ENCODE measurements around the gene MRGPRX3.
"Not testable (repeated sequence)": the region's sequence is repeated elsewhere in the genome, so short reads cannot be mapped to it uniquely, and the experiment has no call there.

Gene MRGPRX3
- total RNA-seq = 0 to 0.35 (median 0) reads per million in 4 experiments

DNA sequence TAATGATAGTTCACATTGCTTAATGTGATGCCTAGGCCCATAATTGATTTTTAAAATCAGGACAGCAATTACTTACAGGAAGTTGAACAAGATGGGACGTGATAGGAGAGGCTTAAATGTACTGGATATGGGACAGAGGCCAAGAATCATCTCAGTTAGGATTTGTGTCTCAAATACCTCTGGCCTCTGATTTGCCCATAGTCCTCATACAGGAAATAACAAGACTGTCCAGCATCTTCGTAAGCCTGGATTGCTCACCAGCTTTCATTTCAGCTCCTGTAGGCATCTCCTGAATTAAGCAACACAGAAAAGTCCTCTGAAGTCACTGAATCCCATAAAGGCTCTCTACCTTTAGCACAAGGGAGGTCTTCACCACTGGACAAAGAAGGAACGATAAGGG lies at the start of gene MRGPRX3:
Gene MRGPRX3 (plus strand): TSS at position 231 of the 400 bp plus-strand sequence. CDS start 4,632 bp downstream, outside the sequence.
- DNase-seq = no peak

DNA sequence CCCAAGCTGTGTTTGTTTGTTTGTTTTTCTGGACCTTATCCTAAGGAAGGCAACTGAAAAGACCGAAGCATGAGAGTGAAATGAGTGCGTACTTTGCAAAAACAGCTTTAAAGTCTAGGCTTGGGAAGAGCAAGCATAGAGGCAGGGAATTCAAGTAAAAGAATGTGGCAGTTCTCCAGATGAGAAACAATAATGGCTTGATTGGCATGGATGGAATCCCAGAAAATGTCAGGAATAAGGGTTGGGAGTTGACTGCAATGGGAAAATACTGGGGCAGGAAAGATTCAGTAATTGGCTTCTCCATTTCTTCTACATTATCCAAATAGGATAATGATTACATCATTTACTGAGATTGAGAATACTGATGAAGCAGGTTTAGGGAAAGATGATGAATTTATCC lies 44.0 kb upstream of the MRGPRX3 start:
- DNase-seq = no peak

DNA sequence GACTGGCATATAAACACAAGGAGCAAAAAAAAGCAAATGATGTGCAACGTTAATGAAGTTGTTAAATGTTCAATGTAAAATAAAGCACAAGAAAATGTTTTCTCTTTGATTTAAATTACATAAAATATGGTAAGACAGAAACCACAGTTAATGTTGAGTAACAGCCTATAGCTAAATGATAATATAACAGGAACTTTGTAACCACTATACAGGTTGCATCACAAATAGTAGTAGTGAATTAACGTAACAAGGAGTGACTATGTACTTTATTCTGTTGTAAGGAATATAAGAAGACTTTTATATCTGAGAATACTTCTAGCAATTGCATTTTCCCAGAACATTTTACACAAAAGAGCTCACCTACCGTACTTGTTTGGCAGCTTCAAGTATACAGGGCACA lies 43.4 kb upstream of the MRGPRX3 start:
- DNase-seq = no peak

DNA sequence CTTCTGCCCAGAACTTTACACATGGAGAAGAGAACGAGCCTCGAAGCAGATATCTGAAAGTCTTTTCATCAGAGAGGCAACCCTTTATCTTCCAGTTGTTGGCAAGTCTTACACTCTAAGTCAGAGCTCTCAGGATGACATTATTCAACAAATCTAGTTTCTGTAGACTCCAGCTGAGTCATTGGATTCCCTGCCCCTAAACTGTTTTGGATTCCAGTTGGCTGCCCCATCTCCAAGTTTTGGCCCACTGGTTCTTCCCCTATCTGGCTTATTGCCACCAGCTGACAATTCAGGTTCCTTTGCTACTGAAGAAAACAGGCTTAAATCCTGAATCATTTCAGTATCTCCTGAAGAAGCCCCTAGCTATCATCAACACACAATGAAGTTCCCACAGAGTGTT lies 40.6 kb upstream of the MRGPRX3 start:
- no peak for DNase-seq

DNA sequence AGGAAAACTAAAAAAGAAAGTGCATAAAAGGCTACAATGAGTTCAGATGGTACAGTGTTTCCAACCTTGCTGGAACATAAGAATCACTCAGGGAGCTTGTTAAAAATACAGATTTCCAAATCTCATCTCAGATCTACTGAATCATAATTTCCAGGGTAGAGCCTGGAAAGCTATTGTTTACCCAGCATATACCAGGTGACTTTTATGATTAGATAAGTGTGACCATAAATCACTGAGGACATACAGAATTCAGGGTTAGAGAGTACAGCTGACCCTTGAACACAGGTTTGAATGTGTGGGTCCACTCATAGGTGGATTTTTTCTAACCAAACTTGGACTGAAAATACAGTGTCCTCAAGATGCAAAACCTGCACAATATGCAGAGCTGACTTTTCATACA lies 38.4 kb upstream of the MRGPRX3 start:
- DNase-seq = no peak

DNA sequence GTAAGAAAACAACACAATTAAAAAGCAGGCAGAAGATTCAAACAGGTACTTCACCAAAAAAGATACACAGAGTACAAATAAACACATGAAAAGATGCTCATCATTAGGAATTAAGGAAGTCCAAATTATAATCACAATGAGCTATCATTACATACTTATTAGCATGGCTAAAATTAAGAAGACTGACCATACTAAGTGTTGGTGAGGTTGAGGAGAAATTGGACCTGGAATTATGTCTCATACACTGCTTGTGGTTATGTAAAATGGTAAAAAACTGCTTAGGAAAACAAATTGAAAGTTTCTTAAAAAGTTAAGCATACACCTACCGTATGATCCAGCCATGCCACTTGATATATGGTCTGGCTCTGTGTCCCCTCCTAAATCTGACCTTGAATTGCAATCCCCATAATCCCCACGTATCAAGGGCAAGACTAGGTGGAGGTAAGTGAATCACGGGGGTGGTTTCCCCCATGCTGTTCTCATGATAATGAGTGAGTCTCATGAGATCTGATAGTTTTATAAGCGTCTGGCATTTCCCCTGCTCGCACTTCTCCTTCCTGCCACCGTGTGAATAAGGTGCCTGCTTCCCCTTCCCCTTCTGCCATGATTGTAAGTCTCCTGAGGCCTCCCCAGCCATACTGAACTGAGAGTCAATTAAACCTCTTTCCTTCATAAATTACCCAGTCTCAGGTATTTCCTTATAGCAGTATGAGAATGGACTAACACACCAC lies 31.3 kb upstream of the MRGPRX3 start:
- no peak for DNase-seq

DNA sequence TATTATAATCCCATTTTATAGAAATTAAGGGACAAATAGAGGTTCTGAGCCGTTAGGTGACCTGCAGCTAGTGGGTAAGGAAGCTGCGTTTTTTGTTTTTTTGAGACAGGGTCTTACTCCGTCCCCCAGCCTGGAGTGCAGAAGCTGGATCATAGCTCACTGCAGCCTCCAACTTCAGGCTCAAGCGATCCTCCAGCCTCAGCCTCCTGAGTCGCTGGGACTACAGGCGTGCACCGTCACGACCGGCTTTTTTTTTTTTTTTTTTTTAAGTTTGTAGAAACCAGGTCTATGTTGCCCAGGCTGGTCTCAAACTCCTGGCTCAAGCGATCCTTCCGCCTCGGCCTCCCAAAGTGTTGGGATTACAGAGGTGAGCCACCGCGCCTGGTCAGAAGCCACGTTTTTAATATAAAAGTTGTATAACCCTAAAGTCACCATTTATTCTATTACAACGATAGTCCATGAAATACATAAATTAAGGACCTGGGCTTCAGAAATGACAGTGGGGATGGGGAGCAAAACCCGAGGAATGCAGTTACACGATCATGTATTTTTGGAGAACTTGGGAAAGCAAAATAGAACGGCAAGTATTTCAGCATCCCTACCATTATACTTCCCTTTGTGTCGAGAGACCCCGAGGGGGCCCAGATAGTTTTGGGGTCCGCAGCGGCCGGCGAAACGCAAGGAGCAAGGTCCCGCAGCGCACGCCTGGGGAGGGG lies 27.1 kb upstream of the MRGPRX3 start:
- DNase-seq = no peak

DNA sequence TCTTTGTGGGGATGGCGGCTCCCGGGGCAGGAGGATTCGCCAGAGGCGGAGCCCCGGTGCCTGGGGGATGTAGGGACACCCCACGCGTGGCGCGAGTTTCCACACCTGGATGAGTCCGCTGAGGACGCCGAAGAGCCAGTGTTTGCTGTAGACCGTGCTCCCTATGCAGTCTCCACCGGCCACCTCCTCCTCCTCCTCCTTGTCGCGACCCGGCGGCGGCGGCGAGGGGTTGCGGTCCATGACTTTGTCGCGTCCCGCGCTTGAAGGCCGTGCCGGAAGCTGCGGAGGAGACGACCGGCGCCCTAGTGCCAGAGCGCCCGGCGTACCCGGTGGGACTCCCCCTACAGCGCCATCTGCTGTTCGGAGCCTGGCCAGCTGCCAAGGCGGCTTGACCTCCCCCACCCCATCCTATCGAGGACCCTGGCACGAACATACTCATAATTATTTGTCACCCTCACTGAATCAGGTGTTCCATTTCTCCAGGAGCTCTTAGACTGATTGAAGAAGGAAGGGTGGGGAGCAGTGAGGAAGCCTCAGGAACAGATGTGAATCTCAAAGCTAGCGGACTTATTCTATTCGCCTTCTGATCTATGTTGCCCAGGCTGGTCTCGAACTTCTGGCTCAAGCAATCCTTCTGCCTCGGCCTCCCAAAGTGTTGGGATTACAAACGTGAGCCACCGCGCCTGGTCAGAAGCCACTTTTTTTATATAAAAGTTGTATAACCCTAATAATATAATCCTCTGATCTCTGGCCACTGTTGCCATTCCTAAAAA lies 26.4 kb upstream of the MRGPRX3 start, which contains the start of gene SAAL1:
Gene SAAL1 (minus strand): TSS at position 281 of the 773 bp plus-strand sequence. CDS start 41 bp downstream, at position 240.
- DNase-seq = peak; percentile 78

DNA sequence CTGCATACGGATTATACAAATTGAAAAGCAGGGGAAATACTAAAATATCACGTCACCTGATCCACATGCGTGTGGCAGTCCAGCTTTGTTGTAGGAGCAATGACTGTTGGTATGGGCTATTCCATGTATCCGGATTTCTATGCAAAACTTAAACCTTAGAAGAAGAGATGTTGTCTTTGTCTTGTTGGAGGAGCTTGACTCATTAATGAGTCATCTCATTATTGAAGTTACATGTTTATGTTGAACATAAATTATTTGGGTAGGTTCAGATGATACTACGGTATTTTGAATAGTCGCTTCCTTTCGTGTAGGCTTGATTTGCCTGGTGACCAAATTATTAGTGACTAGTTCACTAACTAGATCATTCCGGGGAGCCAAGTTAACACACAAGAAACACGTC lies 25.7 kb upstream of the MRGPRX3 start:
- no peak for DNase-seq

DNA sequence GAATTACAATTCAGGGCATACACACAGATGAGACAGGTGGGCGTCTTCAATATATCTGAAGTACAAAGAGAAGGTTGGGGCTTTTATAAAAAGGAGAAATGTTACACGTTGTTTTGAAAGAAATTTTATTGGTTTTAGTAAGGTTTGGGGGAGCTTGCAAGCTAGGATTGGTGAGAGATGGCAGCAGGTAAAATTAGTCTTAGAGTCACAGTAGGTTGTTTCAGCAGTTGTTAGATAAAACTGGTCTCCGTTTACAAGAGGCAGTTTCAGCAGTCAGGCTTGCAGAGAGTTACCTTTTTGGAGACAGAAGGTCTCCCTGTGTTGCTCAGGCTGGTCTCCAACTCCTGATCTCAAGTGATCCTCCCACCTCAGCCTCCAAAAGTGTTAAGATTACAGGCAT lies 24.1 kb upstream of the MRGPRX3 start:
- no peak for DNase-seq

DNA sequence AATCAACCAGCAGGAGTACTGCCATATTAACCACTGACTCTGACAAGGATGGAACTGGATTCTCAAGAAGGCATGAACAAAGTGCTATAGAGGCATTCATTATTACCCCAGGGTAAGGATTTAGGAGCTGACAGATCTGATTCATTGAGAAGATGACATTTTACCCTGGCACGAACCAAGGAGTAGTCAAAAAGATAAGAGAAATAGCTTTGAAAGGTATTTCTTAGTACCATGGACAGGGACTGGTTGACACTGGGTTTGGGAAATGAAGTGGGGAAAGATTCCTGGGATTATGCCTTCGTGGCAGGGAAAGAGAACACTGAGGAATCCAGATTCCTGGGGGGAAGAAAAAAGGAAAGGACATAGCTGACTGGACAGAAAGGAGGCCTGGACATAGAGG lies 21.4 kb upstream of the MRGPRX3 start:
- DNase-seq = no peak

DNA sequence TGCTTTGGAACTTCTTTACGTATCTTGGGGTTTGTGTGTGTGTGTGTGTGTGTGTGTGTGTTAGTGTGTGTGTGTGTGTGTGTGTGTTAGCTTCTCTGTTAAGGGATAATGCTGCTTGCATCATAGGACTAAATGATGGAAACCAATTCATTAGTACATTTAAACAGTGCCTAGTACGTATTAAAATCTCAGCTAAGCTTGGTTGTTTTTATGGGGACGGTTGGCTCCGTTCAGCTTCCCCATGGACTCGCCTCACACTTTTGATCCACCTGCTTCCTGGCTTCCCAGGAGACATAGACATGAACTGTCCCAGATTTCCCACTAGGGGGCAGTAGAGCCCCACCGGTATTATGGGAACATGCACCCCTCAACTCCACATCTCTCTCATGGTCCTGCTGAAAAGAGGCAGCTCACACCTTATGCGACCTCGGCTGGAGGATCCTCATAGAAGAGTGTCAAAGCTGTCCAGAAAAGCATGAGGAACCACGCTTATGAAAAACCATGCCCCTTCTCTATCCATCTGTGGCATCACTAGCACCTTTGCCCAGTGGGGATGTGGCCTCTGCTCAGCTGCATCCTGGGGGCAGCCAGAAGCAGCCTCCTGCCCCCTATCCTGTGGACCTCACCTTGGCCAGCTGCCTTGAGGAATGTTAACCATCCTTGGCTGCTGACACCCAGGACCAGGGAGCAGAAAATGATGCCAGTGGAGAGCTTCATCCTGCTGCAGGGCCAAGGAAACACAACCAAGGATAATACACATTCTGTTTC lies 16.8 kb upstream of the MRGPRX3 start:
- DNase-seq = peak; percentile 53

DNA sequence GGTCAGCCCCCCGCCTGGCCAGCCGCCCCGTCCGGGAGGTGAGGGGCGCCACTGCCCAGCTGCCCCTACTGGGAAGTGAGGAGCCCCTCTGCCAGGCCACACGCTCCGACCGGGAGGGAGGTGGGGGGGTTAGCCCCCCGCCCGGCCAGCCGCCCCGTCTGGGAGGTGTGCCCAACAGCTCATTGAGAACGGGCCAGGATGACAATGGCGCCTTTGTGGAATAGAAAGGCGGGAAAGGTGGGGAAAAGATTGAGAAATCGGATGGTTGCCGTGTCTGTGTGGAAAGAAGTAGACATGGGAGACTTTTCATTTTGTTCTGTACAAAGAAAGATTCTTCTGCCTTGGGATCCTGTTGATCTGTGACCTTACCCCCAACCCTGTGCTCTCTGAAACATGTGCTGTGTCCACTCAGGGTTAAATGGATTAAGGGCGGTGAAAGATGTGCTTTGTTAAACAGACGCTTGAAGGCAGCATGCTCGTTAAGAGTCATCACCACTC lies 11.0 kb upstream of the MRGPRX3 start:
- not testable (repeated sequence) for DNase-seq

DNA sequence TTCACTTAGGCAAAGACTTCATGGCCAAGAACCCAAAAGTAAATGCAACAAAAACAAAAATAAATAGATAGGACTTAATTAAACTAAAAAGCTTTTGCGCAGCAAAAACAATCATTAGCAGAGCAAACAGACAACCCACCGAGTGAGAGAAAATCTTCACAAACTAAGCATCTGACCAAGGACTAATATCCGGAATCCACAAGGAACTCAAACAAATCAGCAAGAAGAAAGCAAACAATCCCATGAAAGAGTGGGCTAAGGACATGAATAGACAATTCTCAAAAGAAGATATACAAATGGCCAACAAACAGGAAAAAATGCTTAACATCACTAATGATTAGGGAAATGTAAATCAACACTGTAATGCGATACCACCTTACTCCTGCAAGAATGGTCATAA lies 1.3 kb upstream of the MRGPRX3 start:
- DNase-seq = not testable (repeated sequence)

DNA sequence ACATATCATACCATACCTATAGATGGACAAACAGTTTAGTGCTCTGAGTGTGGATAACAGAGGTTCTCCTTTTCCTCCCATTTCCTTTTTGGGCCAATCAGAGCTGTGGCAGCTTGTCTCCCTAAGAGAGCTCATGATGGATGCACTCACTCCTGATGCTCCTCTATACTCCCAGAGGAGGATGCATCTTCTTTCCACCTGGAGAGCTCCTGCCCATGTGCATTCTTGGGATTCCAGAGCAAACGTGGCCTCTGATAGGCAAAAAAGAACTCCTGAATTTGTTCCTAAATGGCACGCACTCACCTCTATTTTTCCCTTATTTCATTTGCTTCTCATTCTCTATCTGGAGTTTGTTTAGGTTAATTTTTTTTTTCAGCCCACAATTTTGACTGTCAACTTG lies 2.9 kb downstream of the MRGPRX3 start:
- DNase-seq = no peak

DNA sequence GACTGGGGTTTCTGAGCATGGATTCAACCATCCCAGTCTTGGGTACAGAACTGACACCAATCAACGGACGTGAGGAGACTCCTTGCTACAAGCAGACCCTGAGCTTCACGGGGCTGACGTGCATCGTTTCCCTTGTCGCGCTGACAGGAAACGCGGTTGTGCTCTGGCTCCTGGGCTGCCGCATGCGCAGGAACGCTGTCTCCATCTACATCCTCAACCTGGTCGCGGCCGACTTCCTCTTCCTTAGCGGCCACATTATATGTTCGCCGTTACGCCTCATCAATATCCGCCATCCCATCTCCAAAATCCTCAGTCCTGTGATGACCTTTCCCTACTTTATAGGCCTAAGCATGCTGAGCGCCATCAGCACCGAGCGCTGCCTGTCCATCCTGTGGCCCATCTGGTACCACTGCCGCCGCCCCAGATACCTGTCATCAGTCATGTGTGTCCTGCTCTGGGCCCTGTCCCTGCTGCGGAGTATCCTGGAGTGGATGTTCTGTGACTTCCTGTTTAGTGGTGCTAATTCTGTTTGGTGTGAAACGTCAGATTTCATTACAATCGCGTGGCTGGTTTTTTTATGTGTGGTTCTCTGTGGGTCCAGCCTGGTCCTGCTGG lies 4.9 kb downstream of the MRGPRX3 start:
- no peak for DNase-seq

DNA sequence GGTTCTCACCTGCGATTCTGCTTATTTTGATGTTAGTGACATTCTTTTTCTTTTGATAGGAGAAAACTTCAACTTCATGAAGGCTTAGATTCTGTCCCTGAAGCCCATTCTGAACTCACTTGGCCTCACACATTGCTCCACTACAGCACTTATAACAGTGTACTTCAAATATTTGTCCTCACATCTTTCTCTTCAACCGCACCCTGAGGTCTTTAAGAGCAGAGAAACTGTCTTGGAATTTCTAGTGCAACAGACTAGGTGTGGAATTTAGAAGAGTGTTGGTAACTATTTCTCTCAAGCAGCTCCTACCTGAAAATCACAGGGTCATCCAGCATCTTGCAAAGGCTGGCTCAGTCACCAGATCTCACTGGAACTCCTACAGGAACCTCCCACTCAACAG lies 7.8 kb downstream of the MRGPRX3 start:
- DNase-seq = no peak

DNA sequence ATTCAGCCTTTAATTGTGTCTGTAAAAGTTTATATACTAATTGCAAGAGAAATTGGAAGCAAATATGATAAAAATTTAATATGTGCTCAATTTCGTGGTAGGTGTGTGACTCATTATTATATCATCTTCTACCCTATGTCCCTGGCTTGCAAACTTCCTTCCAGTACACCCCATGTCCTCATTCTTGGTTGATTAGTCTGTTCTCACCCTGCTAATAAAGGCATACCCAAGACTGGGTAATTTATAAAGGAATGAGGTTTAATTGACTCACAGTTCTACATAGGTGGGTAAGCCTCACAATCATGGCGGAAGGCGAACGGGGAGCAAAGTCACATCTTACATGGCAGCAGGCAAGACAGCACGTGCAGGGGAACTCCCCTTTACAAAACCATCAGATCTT lies 11.9 kb downstream of the MRGPRX3 start:
- no peak for DNase-seq

DNA sequence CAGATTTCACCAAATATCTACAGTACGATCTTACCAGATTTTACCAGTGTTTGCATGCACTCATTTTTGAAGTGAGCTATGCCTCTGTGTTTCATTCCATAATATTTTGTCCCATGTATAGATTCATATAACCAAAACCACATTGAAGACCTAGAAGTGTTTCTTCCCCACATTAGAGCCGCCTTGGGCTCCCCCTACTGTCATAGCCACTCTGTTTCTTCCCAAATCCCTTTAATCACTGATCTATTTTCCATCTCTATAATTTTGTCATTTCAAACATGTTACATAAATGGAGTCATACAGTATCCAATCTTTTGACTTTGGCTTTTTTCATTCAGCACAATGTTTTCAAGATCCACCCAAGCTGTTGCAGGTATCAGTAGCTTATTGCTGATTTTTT lies 12.7 kb downstream of the MRGPRX3 start:
- DNase-seq = no peak

DNA sequence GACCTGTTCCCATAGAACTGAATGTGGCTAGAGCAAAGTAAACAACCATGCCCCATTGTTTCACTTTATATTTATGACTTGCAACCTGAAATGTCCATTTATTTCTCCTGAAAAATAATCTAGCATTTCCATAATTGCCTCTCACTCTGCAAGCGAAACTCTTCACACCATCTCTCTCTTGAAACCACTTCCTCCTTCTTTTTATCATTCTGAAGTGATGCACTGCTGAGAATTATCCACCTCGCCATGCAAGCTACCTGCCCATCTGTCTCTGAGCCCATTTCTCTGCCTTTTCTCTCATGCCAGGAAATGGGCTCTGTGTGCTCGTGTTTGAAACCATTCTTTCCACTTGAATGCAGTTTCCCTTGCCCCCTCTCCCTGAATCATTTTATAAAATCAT lies 13.5 kb downstream of the MRGPRX3 start:
- no peak for DNase-seq

DNA sequence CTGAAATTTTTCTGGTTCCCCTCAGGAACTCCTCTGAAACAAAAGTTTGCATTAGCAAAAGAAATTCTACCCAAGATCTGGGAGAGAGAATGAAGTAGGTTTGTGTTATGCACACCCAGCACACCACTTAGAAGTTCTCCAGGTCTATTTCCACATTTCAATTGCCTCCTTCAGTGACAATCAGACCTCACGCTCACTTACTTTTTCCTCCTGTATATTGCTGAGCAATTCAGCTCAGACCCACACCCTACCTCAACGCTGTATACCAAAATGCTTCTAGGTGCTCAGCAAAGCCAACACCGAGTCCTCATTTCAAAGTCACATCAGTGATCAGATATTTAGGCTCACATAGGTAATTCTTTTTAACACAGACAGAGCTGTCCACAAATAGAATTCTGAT lies 19.2 kb downstream of the MRGPRX3 start:
- DNase-seq = no peak

DNA sequence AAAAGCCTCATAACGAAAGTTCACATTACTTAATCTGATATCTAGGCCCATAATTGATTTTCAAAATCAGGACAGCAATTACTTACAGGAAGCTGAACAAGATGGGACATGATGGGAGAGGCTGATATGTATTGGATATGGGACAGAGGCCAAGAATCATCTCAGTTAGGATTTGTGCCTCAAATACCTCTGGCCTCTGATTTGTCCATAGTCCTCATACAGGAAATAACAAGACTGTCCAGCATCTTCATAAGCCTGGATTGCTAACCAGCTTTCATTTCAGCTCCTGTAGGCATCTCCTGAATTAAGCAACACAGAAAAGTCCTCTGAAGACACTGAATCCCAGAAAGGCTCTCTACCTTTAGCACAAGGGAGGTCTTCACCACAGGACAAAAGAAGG lies 36.0 kb downstream of the MRGPRX3 start:
- DNase-seq = no peak
